ENCODE measurements around the gene NR2E1.

GRCh38 chr6:108118359-108118724 lies 47.5 kb upstream of the NR2E1 start:
- TF ChIP-seq POLR2A (IDR thresholded peaks at IDR 0.05; ENCODE audit: low read depth, low read length) (no peak), POLR2AphosphoS5 (IDR thresholded peaks at IDR 0.05; ENCODE audit: low read depth, low read length) (no peak), PAX5 (IDR thresholded peaks at IDR 0.05; ENCODE audit: insufficient read depth, low read length, severe bottlenecking) (no peak)

Data from GM12891 (cell line).